ENCODE measurements around the gene DNAH11.

DNA sequence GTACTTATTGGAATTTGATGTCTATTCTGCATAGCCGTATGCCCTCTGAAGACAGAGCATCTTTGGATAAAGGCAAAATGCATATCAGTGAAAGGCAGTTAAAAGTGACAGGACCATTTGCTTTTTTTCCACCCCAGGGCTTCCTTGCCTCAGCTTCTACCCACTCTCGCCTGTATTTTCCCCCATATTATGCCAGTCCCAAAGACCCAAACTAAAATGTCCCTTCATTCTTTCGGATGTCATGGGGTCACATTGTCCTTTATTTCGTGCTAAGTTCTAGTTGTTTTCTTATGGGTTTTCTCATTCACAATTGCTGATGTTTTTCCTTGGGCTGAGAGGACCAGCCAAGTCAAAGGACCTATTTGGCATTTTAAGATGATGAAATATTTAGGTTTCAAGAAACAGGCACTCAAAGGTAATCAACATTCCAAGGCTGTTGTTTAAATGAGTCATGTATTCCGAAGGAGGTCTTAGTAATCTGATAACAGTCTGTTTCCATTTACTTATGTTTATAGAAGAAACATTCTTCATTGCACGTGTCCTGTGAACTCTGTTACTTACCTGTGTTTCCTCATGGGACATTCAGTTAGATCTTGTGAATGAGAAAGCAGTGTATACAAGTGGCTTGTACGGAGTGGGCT lies 74.1 kb downstream of the DNAH11 start:
- TF ChIP-seq GATA2 (IDR thresholded peaks at IDR 0.05; ENCODE audit: low read depth, low read length) (no peak), GATA3 (IDR thresholded peaks at IDR 0.05; ENCODE audit: low read depth, low read length) (no peak)

Measured in SH-SY5Y (cell line).